Measurements from ENCODE around the gene RAMAC. TPM values are rescaled to one million over a fixed set of nuclear protein-coding genes. Genes with fewer than 3 reads are reported as not detected.

The RAMAC gene
- total and polyA plus RNA-seq, 2 of the 8 experiments (the other 6 are each of a cell fraction or from before 2014, with no cell fraction given): 20.7 to 32.9 TPM

GRCh38 chr15:82944056-82944455 is 42.0 kb upstream of the RAMAC start:
- no peaks in the 10 kb centered on the region for H3K23me2 ChIP-seq (ENCODE audit: low read depth, low read length)
- TF ChIP-seq, protein P1, sequence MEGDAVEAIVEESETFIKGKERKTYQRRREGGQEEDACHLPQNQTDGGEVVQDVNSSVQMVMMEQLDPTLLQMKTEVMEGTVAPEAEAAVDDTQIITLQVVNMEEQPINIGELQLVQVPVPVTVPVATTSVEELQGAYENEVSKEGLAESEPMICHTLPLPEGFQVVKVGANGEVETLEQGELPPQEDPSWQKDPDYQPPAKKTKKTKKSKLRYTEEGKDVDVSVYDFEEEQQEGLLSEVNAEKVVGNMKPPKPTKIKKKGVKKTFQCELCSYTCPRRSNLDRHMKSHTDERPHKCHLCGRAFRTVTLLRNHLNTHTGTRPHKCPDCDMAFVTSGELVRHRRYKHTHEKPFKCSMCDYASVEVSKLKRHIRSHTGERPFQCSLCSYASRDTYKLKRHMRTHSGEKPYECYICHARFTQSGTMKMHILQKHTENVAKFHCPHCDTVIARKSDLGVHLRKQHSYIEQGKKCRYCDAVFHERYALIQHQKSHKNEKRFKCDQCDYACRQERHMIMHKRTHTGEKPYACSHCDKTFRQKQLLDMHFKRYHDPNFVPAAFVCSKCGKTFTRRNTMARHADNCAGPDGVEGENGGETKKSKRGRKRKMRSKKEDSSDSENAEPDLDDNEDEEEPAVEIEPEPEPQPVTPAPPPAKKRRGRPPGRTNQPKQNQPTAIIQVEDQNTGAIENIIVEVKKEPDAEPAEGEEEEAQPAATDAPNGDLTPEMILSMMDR (IDR thresholded peaks at IDR 0.05; ENCODE audit: control extremely low read depth in 1 of 3, insufficient read depth in 1 of 3, low read depth in 1 of 3, low read length in 3 of 3): no peak

More at GRCh38 chr15:82944056-82944455, 42.0 kb upstream of the RAMAC start:
- Histone ChIP-seq H2BK20ac (ENCODE audit: low read length) (no peak overlapping the region), H3K4me1 (replicated peaks in 1 of 4; ENCODE audit: control insufficient read depth in 3 of 4, insufficient read depth in 4 of 4, low read length in 3 of 4) (no peaks in the 10 kb centered on the region), H2AK5ac (ENCODE audit: low read depth, low read length) (no peak overlapping the region), H4K5ac (ENCODE audit: insufficient read length, low read depth, low read length) (no peak overlapping the region), H4K20me1 (replicated peaks in 1 of 2; ENCODE audit: control insufficient read depth in 1 of 2, insufficient read depth in 2 of 2, low read length in 2 of 2) (peaks cover 0 to 2% of the 10 kb centered on the region in 2 experiments), H3K36me3 (ENCODE audit: control insufficient read depth in 2 of 4, insufficient read depth in 4 of 4, low read length in 3 of 4) (no peaks in the 10 kb centered on the region), H4K8ac (ENCODE audit: extremely low read depth, insufficient read depth, low read length) (no peak overlapping the region), H2BK120ac (replicated peaks; ENCODE audit: low read depth, low read length) (no peak overlapping the region), H2BK12ac (ENCODE audit: low read depth, low read length) (no peak overlapping the region), H3K27me3 (replicated peaks in 1 of 4; ENCODE audit: control insufficient read depth in 3 of 4, extremely low read depth in 1 of 4, insufficient read depth in 3 of 4, low read length in 3 of 4) (no peaks in the 10 kb centered on the region), H3K9ac (replicated peaks in 1 of 4; ENCODE audit: extremely low read depth in 1 of 4, low read depth in 3 of 4, low read length in 3 of 4) (no peak overlapping the region), H3K4me3 (ENCODE audit: extremely low read depth in 1 of 4, insufficient read depth in 2 of 4, low read depth in 3 of 4, low read length in 4 of 4) (no peak overlapping the region), H2BK15ac (ENCODE audit: low read length) (no peak overlapping the region), H3K9me3 (ENCODE audit: insufficient read depth in 2 of 2, low read depth in 1 of 2, low read length in 1 of 2) (no peaks in the 10 kb centered on the region), H3K79me2 (ENCODE audit: control insufficient read depth in 1 of 2, insufficient read depth in 2 of 2, low read length in 2 of 2) (no peaks in the 10 kb centered on the region), H4K91ac (replicated peaks; ENCODE audit: insufficient read length, low read length) (no peak overlapping the region), H3K27ac (ENCODE audit: low read depth, low read length) (no peak overlapping the region), H3K4me2 (ENCODE audit: insufficient read depth in 1 of 2, low read depth in 2 of 2, low read length in 2 of 2) (no peak overlapping the region), H3K79me1 (ENCODE audit: low read depth, low read length) (no peaks in the 10 kb centered on the region), H3K4ac (replicated peaks; ENCODE audit: insufficient read length, low read depth, low read length) (no peak overlapping the region), H3K18ac (ENCODE audit: extremely low read depth, low read length) (no peak overlapping the region), H2AFZ (ENCODE audit: low read length) (no peak overlapping the region), H3K14ac (ENCODE audit: insufficient read length) (no peak overlapping the region), H3K23ac (ENCODE audit: insufficient read length) (no peak overlapping the region), H3K56ac (replicated peaks; ENCODE audit: insufficient read length, low read depth, low read length) (no peak overlapping the region), H2BK5ac (ENCODE audit: low read depth, low read length) (no peak overlapping the region)
- 91% methylated on average over 5 of the region's 5 CpGs; no CpG with 5 or more reads in 1 of the 2 experiments for WGBS, 2 experiments (ENCODE audit: extremely low coverage in 1 of 2, insufficient coverage in 1 of 2, insufficient read length in 1 of 2, insufficient replicate concordance in 2 of 2, low coverage in 1 of 2, low lambda C conversion rate in 2 of 2, missing lambda C conversion rate in 1 of 2)
- FAIRE-seq (no peak), DNase-seq (ENCODE audit: low read depth in 1 of 2, low spot score in 2 of 2) (no peak)
- CTCF ChIA-PET (ENCODE audit: partially characterized antibody): interaction anchor here (0.7 to 2.1 kb wide), 8 partner anchors 14 to 56 kb away, joined by 3 to 7 read pairs (median 4); no protein-coding TSS in a partner anchor
- POLR2A ChIA-PET (ENCODE audit: partially characterized antibody): interaction anchor here (0.5 to 1.3 kb wide), 2 partner anchors 17 to 355 kb away, joined by 3 read pairs; no protein-coding TSS in a partner anchor
